Activated naive CD8-positive, alpha-beta T cell treated with anti-CD3 and anti-CD28 coated beads for 36 hours (primary cell): Measurements from ENCODE around the gene TRIM72. TPM values are rescaled to one million over a fixed set of nuclear protein-coding genes. Genes with fewer than 3 reads are reported as not detected.
"Not testable (repeated sequence)": the region's sequence is repeated elsewhere in the genome, so short reads cannot be mapped to it uniquely, and the experiment has no call there.

ENCODE experiments used
- DNase-seq: peaks from one replicate; pipeline ENCODE4 v3.0.0; 2021
- H3K27ac Mint-ChIP-seq: one replicate; pipeline ENCODE4 v1.8.0; 2022; ENCODE audit warnings: mild to moderate bottlenecking, moderate library complexity, mixed read lengths
- H3K27me3 Mint-ChIP-seq: one replicate; pipeline ENCODE4 v1.8.0; 2022; ENCODE audit warnings: mild to moderate bottlenecking, mixed read lengths
- H3K36me3 Mint-ChIP-seq: one replicate; pipeline ENCODE4 v1.8.0; 2021; ENCODE audit warnings: mild to moderate bottlenecking, mixed read lengths
- H3K4me1 Mint-ChIP-seq: one replicate; pipeline ENCODE4 v1.8.0; 2021; ENCODE audit warnings: mixed read lengths
- H3K4me3 Mint-ChIP-seq: one replicate; pipeline ENCODE4 v1.8.0; 2022; ENCODE audit warnings: mild to moderate bottlenecking, moderate library complexity, mixed read lengths
- H3K9me3 Mint-ChIP-seq: one replicate; pipeline ENCODE4 v1.8.0; 2022; ENCODE audit warnings: mixed read lengths
- total RNA-seq, 2 experiments: library from RNA; stranded (reverse); gene quantifications; one replicate each; pipeline ENCODE4 v1.2.3, GENCODE V29; 2021

The TRIM72 gene, protein sequence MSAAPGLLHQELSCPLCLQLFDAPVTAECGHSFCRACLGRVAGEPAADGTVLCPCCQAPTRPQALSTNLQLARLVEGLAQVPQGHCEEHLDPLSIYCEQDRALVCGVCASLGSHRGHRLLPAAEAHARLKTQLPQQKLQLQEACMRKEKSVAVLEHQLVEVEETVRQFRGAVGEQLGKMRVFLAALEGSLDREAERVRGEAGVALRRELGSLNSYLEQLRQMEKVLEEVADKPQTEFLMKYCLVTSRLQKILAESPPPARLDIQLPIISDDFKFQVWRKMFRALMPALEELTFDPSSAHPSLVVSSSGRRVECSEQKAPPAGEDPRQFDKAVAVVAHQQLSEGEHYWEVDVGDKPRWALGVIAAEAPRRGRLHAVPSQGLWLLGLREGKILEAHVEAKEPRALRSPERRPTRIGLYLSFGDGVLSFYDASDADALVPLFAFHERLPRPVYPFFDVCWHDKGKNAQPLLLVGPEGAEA
- not detected for total RNA-seq

DNA sequence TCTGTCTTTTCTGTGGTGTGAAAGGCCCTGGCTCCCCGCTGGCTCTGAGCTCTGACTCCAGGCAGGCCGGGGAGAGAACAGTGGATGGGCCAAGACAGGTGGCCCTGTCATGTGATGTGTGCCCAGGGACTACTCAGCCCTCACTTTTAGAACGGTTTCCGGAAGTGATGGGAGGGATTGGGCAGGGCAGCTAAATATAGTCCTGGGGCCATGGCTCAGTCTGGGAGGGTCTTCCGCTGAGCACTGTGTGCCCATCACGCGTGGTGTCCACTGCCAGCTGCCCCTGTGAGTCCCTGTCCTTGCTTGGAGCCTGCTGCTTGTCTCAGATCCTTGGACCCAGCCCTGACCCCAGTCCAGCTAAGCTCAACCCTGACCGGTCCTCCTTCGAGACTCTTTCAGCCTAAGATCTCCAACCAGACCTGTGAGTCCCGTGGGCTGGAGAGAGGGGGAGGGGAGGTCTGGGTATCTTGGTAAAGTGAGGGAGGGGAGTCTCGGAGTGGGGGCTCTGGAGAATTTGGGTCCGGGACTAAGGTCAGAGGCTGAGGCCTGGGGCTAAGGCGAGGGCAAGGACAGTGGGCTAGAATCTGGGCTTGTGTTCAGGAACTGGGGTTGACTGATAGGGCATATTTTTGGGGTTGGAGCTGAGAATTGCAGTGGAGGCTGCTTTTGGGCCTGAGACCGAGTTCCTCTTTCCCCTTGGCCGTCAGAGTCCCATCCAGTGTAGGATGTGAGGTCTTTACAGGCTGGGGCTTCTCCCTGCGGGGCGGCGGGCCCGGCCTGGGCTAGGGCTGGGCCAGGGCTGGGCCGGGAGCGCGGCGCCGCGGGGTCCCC is at the start of gene TRIM72:
TRIM72 (plus strand) TSS at position 243 of the 831 bp plus-strand sequence. CDS start 620 bp downstream, outside the sequence.
- Mint-ChIP-seq H3K4me3 (peak within 1 kb of the TSS; percentile 53), H3K27ac (no peak within 1 kb of the TSS), H3K27me3 (peaks cover 62% of the 10 kb centered on the region), H3K9me3 (no peaks in the 10 kb centered on the region), H3K4me1 (peaks cover 17% of the 10 kb centered on the region), H3K36me3 (no peaks in the 10 kb centered on the region)
- DNase-seq, result no peak

DNA sequence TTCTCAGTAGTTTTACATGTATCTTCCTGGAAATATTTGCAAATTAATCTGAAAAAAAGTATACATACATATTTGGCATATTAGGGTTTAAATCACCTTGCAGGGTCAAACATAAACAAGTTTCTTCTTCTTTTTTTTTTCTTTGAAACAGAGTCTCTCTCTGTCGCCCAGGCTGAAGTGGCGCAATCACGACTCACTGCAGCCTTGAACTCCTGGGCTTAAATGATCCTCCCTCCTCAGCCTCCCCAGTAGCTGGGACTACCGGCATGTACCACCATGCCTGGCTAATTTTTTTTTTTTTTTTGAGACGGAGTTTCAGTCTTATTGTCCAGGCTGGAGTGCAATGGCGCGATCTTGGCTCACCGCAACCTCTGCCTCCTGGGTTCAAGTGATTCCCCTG is 46.6 kb upstream of the TRIM72 start:
- H3K27me3 Mint-ChIP-seq, result no peaks in the 10 kb centered on the region
- H3K9me3 Mint-ChIP-seq, result no peaks in the 10 kb centered on the region
- no peak overlapping the region for H3K4me3 Mint-ChIP-seq
- no peak for DNase-seq
- H3K4me1 Mint-ChIP-seq, result no peaks in the 10 kb centered on the region
- no peaks in the 10 kb centered on the region for H3K36me3 Mint-ChIP-seq
- no peak overlapping the region for H3K27ac Mint-ChIP-seq

DNA sequence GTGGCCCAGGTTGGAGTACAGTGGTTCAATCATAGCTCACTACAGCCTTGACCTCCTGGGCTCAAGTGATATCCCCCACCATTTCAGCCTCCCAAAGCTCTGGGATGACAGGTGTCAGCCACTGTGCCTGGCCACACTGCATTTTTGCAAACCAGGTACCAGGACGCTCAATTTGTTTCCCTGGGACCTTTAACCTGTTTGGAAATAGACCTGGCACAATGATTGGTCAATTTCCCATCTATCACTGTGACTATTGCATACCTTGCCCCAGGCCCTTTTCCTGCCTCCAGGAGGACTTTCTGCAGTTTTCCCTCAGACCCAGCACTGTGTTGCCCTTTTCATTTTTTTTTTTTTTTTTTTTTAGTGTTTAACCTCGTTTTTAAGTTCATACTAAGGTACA is 45.1 kb upstream of the TRIM72 start:
- H3K9me3 Mint-ChIP-seq, result no peaks in the 10 kb centered on the region
- DNase-seq, result no peak

DNA sequence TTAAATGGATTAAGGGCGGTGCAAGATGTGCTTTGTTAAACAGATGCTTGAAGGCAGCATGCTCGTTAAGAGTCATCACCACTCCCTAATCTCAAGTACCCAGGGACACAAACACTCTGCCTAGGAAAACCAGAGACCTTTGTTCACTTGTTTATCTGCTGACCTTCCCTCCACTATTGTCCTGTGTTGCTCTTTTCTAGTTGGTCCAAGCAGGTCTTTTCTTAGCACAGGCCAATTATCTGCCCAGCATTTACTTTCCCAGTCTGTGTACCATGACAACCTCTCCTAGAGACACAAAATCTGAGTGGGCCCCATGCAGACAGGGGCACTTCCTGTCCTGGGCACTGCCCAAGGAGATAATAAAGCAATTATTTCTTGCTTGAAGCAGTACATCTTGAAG is 43.9 kb upstream of the TRIM72 start:
- H3K36me3 Mint-ChIP-seq, H3K27ac Mint-ChIP-seq, DNase-seq, H3K4me1 Mint-ChIP-seq, H3K27me3 Mint-ChIP-seq, H3K4me3 Mint-ChIP-seq, H3K9me3 Mint-ChIP-seq: not testable (repeated sequence)

More for the DNA sequence above, 45.1 kb upstream of the TRIM72 start:
- Mint-ChIP-seq H3K4me1 (no peaks in the 10 kb centered on the region), H3K36me3 (no peaks in the 10 kb centered on the region), H3K27ac (no peak overlapping the region), H3K27me3 (no peaks in the 10 kb centered on the region), H3K4me3 (no peak overlapping the region)

DNA sequence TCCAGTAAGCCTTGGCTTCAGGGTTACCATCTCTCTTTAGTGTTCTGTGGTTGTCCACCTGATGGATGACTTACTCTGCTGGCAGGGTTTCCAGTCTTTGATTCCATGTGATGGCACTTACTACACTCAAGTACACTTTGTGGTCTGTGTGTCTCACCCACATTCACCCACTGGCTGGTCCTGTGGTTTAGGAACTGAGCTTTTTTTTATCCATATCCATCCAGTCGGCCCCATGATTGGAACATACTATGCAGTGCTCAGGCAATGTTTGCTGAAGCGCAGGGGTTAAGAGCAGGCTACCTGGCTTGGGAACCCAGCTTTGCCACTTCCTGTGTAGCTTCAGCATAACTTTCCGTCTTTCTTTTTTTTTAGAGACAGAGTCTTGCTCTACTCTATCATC is 36.8 kb upstream of the TRIM72 start:
- DNase-seq, result peak; percentile 58
- H3K27me3 Mint-ChIP-seq, result peaks cover 12% of the 10 kb centered on the region
- H3K36me3 Mint-ChIP-seq, result peaks cover 22% of the 10 kb centered on the region
- H3K27ac Mint-ChIP-seq, result peak overlapping the region; percentile 69
- H3K4me3 Mint-ChIP-seq, result peak overlapping the region; percentile 35
- H3K9me3 Mint-ChIP-seq, result no peaks in the 10 kb centered on the region
- H3K4me1 Mint-ChIP-seq, result peaks cover 22% of the 10 kb centered on the region

DNA sequence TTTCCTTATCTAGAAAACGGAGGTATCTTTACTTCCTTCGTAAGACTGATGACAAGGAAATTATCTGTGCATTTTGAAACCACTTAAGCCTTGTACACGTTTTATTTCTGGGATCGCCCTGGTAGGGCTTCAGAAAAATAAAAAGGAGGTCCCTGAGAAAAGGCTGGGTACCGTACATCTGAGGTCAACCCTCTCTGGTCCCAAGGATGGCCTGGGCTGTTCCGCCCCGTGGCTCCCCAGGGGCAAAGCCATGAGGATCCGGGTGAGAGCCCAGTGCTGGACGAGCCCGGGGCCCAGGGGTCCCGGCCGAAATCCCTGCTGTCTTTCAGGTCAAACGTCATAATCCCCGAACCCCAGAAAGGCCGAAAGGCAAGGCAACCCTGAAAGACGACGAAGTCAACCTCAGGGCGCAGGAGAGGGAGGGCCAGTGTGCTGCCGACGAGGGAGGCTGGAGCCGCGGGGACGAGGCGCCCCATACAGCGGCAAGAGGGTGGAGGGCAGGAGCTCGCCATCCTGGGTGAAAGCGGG is 34.6 kb upstream of the TRIM72 start:
- peaks cover 12% of the 10 kb centered on the region for H3K27me3 Mint-ChIP-seq
- peaks cover 42% of the 10 kb centered on the region for H3K4me1 Mint-ChIP-seq
- DNase-seq, result no peak
- H3K27ac Mint-ChIP-seq, result peak overlapping the region; percentile 100
- H3K9me3 Mint-ChIP-seq, result no peaks in the 10 kb centered on the region
- H3K4me3 Mint-ChIP-seq, result peak overlapping the region; percentile 97
- peaks cover 42% of the 10 kb centered on the region for H3K36me3 Mint-ChIP-seq

DNA sequence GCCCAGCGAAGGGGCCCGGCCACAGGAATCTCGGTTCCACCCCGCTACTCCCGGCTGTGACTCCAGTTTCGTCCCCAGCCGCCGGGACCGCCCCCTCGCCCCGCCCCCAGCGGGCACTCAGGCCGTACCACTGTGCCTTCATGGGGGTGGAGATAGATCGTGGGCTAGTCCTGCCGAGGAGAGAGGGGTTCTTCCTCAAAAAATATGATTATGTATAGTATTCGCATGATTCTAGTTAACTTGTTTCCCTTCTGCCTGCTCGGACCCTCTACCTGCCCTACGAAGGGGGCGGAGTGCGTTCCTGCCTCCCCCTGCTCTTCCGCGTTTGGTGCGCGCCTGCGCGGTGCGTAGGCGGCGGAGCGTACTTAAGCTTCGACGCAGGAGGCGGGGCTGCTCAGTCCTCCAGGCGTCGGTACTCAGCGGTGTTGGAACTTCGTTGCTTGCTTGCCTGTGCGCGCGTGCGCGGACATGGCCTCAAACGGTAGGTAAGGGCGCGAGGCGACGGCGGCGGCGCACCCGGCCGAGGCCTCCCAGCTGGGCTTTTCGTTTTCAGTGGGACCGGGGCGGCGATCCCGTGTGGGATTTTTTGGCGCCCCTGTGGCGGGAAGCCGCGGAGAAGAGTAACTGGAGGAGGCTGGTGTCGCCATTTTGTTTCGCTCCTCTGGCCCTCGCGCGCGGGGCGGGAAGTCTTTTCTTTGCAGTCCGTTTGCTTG is 34.0 kb upstream of the TRIM72 start, which contains the start of gene FUS:
FUS (plus strand) TSS at position 393 of the 713 bp plus-strand sequence; CDS start at position 469, 76 bp downstream.
- Mint-ChIP-seq H3K4me1 (peaks cover 46% of the 10 kb centered on the region), H3K27me3 (peaks cover 12% of the 10 kb centered on the region), H3K9me3 (no peaks in the 10 kb centered on the region), H3K36me3 (peaks cover 47% of the 10 kb centered on the region), H3K27ac (peak within 1 kb of the TSS; percentile 100), H3K4me3 (peak within 1 kb of the TSS; percentile 97)
- peak; percentile 91 for DNase-seq

DNA sequence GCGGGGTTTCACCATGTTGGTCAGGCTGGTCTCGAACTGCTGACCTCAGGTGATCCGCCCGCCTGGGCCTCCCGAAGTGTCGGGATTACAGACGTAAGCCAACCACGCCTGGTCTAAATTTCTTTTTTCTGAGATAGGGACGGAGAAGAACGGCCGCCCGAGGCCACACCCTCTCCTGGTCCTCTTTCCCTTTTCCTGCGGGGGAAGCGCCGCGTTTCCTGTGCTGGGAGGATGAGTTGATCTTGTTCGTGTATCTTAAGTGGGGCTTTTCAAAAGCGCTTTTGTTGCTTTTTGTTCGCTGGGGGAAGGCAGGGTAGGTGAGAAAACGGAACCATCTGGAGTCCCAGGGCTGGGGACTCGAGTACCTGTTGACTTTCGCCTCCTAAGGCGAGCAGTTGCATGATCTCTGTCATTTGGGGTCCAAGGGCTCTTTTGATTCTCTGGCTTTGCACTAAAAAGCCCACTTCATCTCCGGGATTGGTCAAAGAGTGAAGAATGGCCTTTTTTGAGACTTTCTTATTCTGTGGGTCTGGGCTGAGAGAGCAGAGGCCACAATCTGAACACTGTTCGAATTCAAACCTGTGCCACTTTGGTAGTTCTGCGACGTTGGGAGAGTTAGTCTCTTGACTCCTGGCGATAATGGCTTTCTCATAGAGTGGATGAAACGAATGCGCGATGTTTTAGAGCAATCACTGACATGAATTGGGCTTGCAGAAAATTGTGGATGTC is 32.7 kb upstream of the TRIM72 start:
- Mint-ChIP-seq H3K4me3 (peak overlapping the region; percentile 97), H3K27ac (peak overlapping the region; percentile 100), H3K27me3 (peaks cover 12% of the 10 kb centered on the region), H3K4me1 (peaks cover 60% of the 10 kb centered on the region), H3K9me3 (no peaks in the 10 kb centered on the region), H3K36me3 (peaks cover 60% of the 10 kb centered on the region)
- peak; percentile 36 for DNase-seq

DNA sequence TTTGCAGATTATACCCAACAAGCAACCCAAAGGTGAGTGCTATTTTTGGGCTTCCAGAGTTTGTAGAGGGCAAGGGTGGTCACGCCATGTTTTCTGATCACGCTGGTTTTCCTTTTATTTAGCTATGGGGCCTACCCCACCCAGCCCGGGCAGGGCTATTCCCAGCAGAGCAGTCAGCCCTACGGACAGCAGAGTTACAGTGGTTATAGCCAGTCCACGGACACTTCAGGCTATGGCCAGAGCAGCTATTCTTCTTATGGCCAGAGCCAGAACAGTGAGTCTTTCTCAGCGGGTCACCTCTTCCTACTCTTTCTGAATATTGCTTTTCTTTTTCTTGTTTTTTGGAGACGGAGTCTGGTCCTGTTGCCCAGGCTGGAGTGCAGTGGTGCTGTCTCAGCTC is 31.5 kb upstream of the TRIM72 start:
- Mint-ChIP-seq H3K9me3 (no peaks in the 10 kb centered on the region), H3K27ac (peak overlapping the region; percentile 100), H3K27me3 (peaks cover 12% of the 10 kb centered on the region), H3K36me3 (peaks cover 72% of the 10 kb centered on the region), H3K4me3 (peak overlapping the region; percentile 97), H3K4me1 (peaks cover 65% of the 10 kb centered on the region)
- DNase-seq, result no peak

DNA sequence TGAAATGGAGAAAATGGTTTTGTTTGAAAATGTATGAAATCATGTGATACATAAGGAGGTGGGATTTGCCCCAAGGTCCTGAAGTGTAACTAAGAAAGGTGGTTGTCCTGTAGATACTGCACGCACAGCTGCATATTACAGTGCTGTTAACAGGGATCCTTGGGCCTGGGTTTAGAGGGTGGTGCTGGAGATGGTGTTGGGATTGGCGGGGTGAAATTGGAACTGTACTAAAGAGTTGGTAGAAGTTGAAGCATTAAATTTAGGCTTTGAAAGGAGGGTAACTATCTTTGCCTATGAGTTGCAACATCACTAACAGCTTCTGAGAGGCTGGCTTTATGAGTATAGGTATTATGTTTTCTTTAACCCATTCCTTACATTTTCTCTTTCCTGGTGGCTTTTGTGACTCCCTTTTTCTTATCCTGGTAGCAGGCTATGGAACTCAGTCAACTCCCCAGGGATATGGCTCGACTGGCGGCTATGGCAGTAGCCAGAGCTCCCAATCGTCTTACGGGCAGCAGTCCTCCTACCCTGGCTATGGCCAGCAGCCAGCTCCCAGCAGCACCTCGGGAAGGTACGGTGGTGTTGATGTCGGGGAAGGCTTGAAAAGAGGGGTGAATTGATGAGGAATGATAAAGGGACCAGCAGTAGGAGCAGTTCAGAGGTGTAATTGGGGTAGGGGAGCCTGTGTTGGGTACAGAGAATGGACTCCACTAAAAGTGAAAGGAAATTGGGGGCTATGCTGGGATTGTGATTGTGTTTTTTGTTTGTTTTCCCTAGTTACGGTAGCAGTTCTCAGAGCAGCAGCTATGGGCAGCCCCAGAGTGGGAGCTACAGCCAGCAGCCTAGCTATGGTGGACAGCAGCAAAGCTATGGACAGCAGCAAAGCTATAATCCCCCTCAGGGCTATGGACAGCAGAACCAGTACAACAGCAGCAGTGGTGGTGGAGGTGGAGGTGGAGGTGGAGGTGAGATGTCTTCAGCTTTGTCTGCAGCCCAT is 30.2 kb upstream of the TRIM72 start:
- Mint-ChIP-seq H3K4me1 (peaks cover 70% of the 10 kb centered on the region), H3K9me3 (no peaks in the 10 kb centered on the region), H3K27me3 (peaks cover 12% of the 10 kb centered on the region), H3K27ac (peak overlapping the region; percentile 100), H3K36me3 (peaks cover 84% of the 10 kb centered on the region), H3K4me3 (peak overlapping the region; percentile 97)
- no peak for DNase-seq

DNA sequence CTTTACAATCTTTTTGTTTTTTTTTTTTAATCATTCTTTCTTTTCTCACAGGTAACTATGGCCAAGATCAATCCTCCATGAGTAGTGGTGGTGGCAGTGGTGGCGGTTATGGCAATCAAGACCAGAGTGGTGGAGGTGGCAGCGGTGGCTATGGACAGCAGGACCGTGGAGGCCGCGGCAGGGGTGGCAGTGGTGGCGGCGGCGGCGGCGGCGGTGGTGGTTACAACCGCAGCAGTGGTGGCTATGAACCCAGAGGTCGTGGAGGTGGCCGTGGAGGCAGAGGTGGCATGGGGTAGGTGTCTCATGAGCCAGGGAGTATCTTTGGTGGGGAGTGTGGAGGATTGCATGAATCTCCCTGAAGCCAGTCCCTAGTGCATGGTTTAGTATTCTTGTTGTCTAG is 29.0 kb upstream of the TRIM72 start:
- Mint-ChIP-seq H3K9me3 (no peaks in the 10 kb centered on the region), H3K4me3 (peak overlapping the region; percentile 42), H3K27ac (peak overlapping the region; percentile 67), H3K36me3 (peaks cover 93% of the 10 kb centered on the region), H3K4me1 (peaks cover 74% of the 10 kb centered on the region), H3K27me3 (peaks cover 11% of the 10 kb centered on the region)
- no peak for DNase-seq

DNA sequence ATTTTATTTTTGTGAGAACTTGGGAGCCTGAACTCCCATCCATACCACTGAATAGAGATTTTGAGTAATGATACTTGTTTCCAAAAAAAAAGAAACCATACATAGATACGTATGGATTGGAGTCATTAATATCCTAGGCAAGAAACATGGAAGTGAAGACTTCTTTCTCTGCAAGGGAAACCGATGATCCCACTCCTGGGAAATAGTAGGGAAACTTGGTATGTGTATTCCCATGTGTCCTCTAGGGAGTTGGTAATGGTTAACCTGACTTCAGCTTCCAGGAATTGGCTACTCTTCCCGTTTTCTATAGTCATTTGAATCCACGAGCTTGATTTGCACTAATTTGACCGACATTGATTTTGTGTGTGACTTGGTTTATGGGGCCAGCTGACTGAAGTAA is 28.6 kb upstream of the TRIM72 start:
- H3K4me1 Mint-ChIP-seq, result peaks cover 76% of the 10 kb centered on the region
- peaks cover 94% of the 10 kb centered on the region for H3K36me3 Mint-ChIP-seq
- H3K27me3 Mint-ChIP-seq, result peaks cover 8% of the 10 kb centered on the region
- no peaks in the 10 kb centered on the region for H3K9me3 Mint-ChIP-seq
- no peak for DNase-seq
- H3K27ac Mint-ChIP-seq, result peak overlapping the region; percentile 70
- peak overlapping the region; percentile 42 for H3K4me3 Mint-ChIP-seq

DNA sequence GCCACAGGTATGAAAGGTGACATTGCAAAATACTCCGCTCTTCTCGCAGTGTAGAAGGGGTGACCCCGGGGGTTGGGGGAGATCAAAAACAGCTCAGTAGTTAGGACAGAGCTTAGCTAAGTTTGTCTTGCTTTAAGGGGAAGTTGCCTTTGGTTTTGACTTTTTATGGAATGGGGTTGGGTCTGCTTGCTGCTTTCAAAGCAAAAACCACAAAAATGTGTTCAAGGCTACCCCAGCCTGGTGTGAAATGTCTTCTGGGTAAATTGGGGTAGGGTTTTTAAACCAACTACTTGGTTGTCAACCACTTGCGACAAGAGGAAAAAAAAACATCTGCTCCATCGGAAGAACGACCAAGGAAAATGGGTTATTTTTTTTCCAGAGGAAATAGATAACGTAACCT is 27.7 kb upstream of the TRIM72 start:
- peaks cover 95% of the 10 kb centered on the region for H3K36me3 Mint-ChIP-seq
- H3K9me3 Mint-ChIP-seq, result no peaks in the 10 kb centered on the region
- peaks cover 5% of the 10 kb centered on the region for H3K27me3 Mint-ChIP-seq
- peak overlapping the region; percentile 42 for H3K4me3 Mint-ChIP-seq
- H3K4me1 Mint-ChIP-seq, result peaks cover 83% of the 10 kb centered on the region
- H3K27ac Mint-ChIP-seq, result peak overlapping the region; percentile 70
- DNase-seq, result no peak
